IMR-90 (cell line): ENCODE data around the gene DUSP7. TPM values are rescaled to one million over a fixed set of nuclear protein-coding genes. Genes with fewer than 3 reads are reported as not detected.

Source experiments
- ATAC-seq: fragments of 200-7000 bp; cut with Tn5 transposase; 2 replicates; pipeline ENCODE4 v1.9.1; 2020; ENCODE audit warnings: low read depth, mild to moderate bottlenecking, moderate library complexity
- BruUV-seq: library from RNA; stranded (reverse); fragments of 400-500 nt; replicated peaks from 2 replicates; lab custom pipeline; 2021; lab: Mats Ljungman, UMichigan
- CTCF ChIA-PET: fragments of 300-600 bp; formaldehyde crosslinking; extraction: SDS; loops from one replicate; lab custom pipeline; 2021; ENCODE audit warnings: antibody characterized with exemption; lab: Yijun Ruan, JAX
- POLR2A ChIA-PET: fragments of 300-600 bp; sonication (Branson Sonifier 250); formaldehyde crosslinking; loops from one replicate; lab custom pipeline; 2022; ENCODE audit warnings: antibody characterized with exemption; ENCODE audit not compliant: unreplicated experiment; lab: Charles Lee
- DNase-seq: peaks from one replicate; pipeline ENCODE4 v3.0.0; 2013
- H2AFZ ChIP-seq: replicated peaks from 2 replicates; pipeline ENCODE3; 2013; ENCODE audit warnings: low read length, mild to moderate bottlenecking; ENCODE audit not compliant: poor library complexity
- H2AK5ac ChIP-seq: 2 replicates; pipeline ENCODE4 v1.6.1; 2013; ENCODE audit warnings: low read depth, low read length, inconsistent platforms
- H2AK9ac ChIP-seq: replicated peaks from 2 replicates; pipeline ENCODE3; 2013; ENCODE audit warnings: mild to moderate bottlenecking, low read depth, low read length, moderate library complexity; ENCODE audit not compliant: poor library complexity
- H2BK120ac ChIP-seq: 2 replicates; pipeline ENCODE4 v1.6.1; 2013; ENCODE audit warnings: low read depth, low read length, inconsistent platforms
- H2BK15ac ChIP-seq: 3 replicates; pipeline ENCODE4 v1.6.1; 2013; ENCODE audit warnings: low read depth, low read length, inconsistent platforms
- H2BK20ac ChIP-seq: 2 replicates; pipeline ENCODE4 v1.6.1; 2013; ENCODE audit warnings: low read depth, mild to moderate bottlenecking, inconsistent platforms, low read length, moderate library complexity
- H2BK5ac ChIP-seq: 2 replicates; pipeline ENCODE4 v1.6.1; 2013; ENCODE audit warnings: mild to moderate bottlenecking, low read depth, low read length, inconsistent platforms; ENCODE audit not compliant: poor library complexity, severe bottlenecking
- H3K14ac ChIP-seq: replicated peaks from 2 replicates; pipeline ENCODE4 v1.6.1; 2013; ENCODE audit warnings: low read depth, low read length, inconsistent platforms
- H3K18ac ChIP-seq: 2 replicates; pipeline ENCODE4 v1.6.1; 2013; ENCODE audit warnings: low read depth, low read length, control low read depth
- H3K23ac ChIP-seq: 2 replicates; pipeline ENCODE4 v1.6.1; 2013; ENCODE audit warnings: low read depth, low read length, inconsistent platforms
- H3K27ac ChIP-seq: 2 replicates; pipeline ENCODE4 v1.5.1; 2013; ENCODE audit warnings: mild to moderate bottlenecking, control low read depth, low read length; ENCODE audit not compliant: insufficient read depth
- H3K27me3 ChIP-seq: 2 replicates; pipeline ENCODE4 v1.6.1; 2013; ENCODE audit warnings: low read length; ENCODE audit not compliant: control insufficient read depth, insufficient read depth
- H3K36me3 ChIP-seq: 2 replicates; pipeline ENCODE4 v1.6.1; 2013; ENCODE audit warnings: low read length, mixed read lengths; ENCODE audit not compliant: control insufficient read depth, insufficient read depth
- H3K4ac ChIP-seq: 2 replicates; pipeline ENCODE4 v1.6.1; 2013; ENCODE audit warnings: low read depth, low read length, inconsistent platforms
- H3K4me1 ChIP-seq: 2 replicates; pipeline ENCODE4 v1.6.1; 2013; ENCODE audit warnings: low read length, mixed read lengths; ENCODE audit not compliant: control insufficient read depth, insufficient read depth
- H3K4me2 ChIP-seq: 2 replicates; pipeline ENCODE4 v1.6.1; 2013; ENCODE audit warnings: low read depth, mild to moderate bottlenecking, control low read depth, low read length, moderate library complexity
- H3K4me3 ChIP-seq: 2 replicates; pipeline ENCODE4 v1.5.1; 2013; ENCODE audit warnings: low read depth, mild to moderate bottlenecking, control low read depth, low read length, moderate library complexity; ENCODE audit not compliant: insufficient read depth
- H3K56ac ChIP-seq: 2 replicates; pipeline ENCODE4 v1.6.1; 2013; ENCODE audit warnings: low read length, inconsistent platforms; ENCODE audit not compliant: insufficient read depth; ENCODE audit errors: extremely low read depth
- H3K79me1 ChIP-seq, 2 experiments: 2 replicates each; pipeline ENCODE4 v1.6.1; 2013; ENCODE audit warnings: low read length in 2 of 2, inconsistent platforms in 1 of 2, low read depth in 1 of 2
- H3K9ac ChIP-seq: 2 replicates; pipeline ENCODE4 v1.6.1; 2013; ENCODE audit warnings: low read depth, low read length, control low read depth
- H3K9me1 ChIP-seq: 2 replicates; pipeline ENCODE4 v1.6.1; 2013; ENCODE audit warnings: low read length, inconsistent platforms; ENCODE audit not compliant: insufficient read depth
- H3K9me3 ChIP-seq: 2 replicates; pipeline ENCODE4 v1.6.1; 2013; ENCODE audit warnings: low read length; ENCODE audit not compliant: control insufficient read depth, insufficient read depth
- H4K20me1 ChIP-seq: 2 replicates; pipeline ENCODE4 v1.6.1; 2013; ENCODE audit warnings: low read length, inconsistent platforms; ENCODE audit not compliant: insufficient read depth
- H4K5ac ChIP-seq: 2 replicates; pipeline ENCODE4 v1.6.1; 2013; ENCODE audit warnings: mild to moderate bottlenecking, low read depth, low read length, control low read depth
- H4K8ac ChIP-seq, 2 experiments: 2 replicates each; pipeline ENCODE4 v1.6.1; 2013; ENCODE audit warnings: low read depth in 2 of 2, low read length in 2 of 2, control low read depth in 1 of 2, inconsistent platforms in 1 of 2
- H4K91ac ChIP-seq: 2 replicates; pipeline ENCODE4 v1.6.1; 2013; ENCODE audit warnings: low read depth, low read length, inconsistent platforms; ENCODE audit not compliant: insufficient read depth
- BHLHE40 ChIP-seq: fragments of 150-350 bp; IDR thresholded peaks from 2 replicates; pipeline ENCODE4 v1.6.1; 2016; ENCODE audit warnings: mild to moderate bottlenecking, low read depth, low read length
- CEBPB ChIP-seq: IDR thresholded peaks from 2 replicates; pipeline ENCODE4 v1.6.1; 2012; ENCODE audit warnings: low read depth, low read length, improper control_type of control experiment
- CTCF ChIP-seq: conservative IDR thresholded peaks from 2 replicates; pipeline ENCODE4 v1.5.1; 2012; ENCODE audit warnings: mild to moderate bottlenecking, low read depth, low read length, improper control_type of control experiment
- ELK1 ChIP-seq: fragments of 150-350 bp; IDR thresholded peaks from 2 replicates; pipeline ENCODE4 v1.6.1; 2016; ENCODE audit warnings: low read depth, mild to moderate bottlenecking, low read length, moderate library complexity, borderline replicate concordance
- FOS ChIP-seq: fragments of 150-350 bp; IDR thresholded peaks from 2 replicates; pipeline ENCODE4 v1.6.1; 2016; ENCODE audit warnings: low read depth, low read length
- MXI1 ChIP-seq: IDR thresholded peaks from 2 replicates; pipeline ENCODE4 v1.6.1; 2012; ENCODE audit warnings: low read depth, mild to moderate bottlenecking, low read length, moderate library complexity, borderline replicate concordance
- NFE2L2 ChIP-seq: fragments of 150-350 bp; IDR thresholded peaks from 2 replicates; pipeline ENCODE4 v1.6.1; 2016; ENCODE audit warnings: low read depth, mild to moderate bottlenecking, low read length
- POLR2A ChIP-seq: IDR thresholded peaks from 2 replicates; pipeline ENCODE4 v1.6.1; 2012; ENCODE audit warnings: mild to moderate bottlenecking, low read depth, low read length
- RAD21 ChIP-seq: IDR thresholded peaks from 2 replicates; pipeline ENCODE4 v1.6.1; 2012; ENCODE audit warnings: low read length, improper control_type of control experiment
- RCOR1 ChIP-seq: IDR thresholded peaks from 2 replicates; pipeline ENCODE4 v1.6.1; 2012; ENCODE audit warnings: mild to moderate bottlenecking, low read length, improper control_type of control experiment; ENCODE audit not compliant: insufficient replicate concordance
- RFX5 ChIP-seq: IDR thresholded peaks from 2 replicates; pipeline ENCODE4 v1.8.0; 2012; ENCODE audit warnings: low read depth, mild to moderate bottlenecking, low read length, moderate library complexity
- SMC3 ChIP-seq: fragments of 150-350 bp; IDR thresholded peaks from 2 replicates; pipeline ENCODE4 v1.6.1; 2016; ENCODE audit warnings: low read depth, mild to moderate bottlenecking, antibody characterized with exemption, low read length, moderate library complexity
- WGBS, 2 experiments: methylation state at CpG; one replicate each; pipeline versions ENCODE4 v1.1.5 to v1.1.7; 2013; ENCODE audit warnings: missing lambda C conversion rate in 2 of 2; ENCODE audit not compliant: insufficient read length in 1 of 2; ENCODE audit errors: extremely low coverage in 2 of 2; 5-methylcytosine and 5-hydroxymethylcytosine counted together
- dilution Hi-C: fragments of 300-500 bp; cut with HindIII; formaldehyde crosslinking; loops from one replicate; pipeline ENCODE4 v1.14.3; 2018; ENCODE audit warnings: low sequenced_read_pairs; ENCODE audit not compliant: unreplicated experiment
- in situ Hi-C: fragments of 300-500 bp; cut with MboI; formaldehyde crosslinking; loops from 3 replicates; pipeline ENCODE4 v1.14.3; 2019; ENCODE audit warnings: low sequenced_read_pairs, inconsistent platforms, mixed read lengths
- intact Hi-C: fragments of 100-400 bp; cut with micrococcal nuclease; formaldehyde crosslinking; loops from 2 replicates; pipeline ENCODE4 v1.10.0; 2022
- polyA plus RNA-seq, 3 experiments: library from polyadenylated mRNA; depleted of rRNA; stranded (reverse); fragments of >200 nt; gene quantifications; 2 replicates each; pipeline ENCODE4 v1.2.3, GENCODE V29; 2012; ENCODE audit warnings: low replicate concordance in 1 of 3
- total RNA-seq: library from RNA; depleted of rRNA; stranded (reverse); fragments of >200 nt; gene quantifications from 2 replicates; pipeline ENCODE4 v1.2.3, GENCODE V29; 2012

Gene DUSP7
- total and polyA plus RNA-seq, 2 of the 4 experiments (the other 2 are of a cell fraction), result 9.3 to 24.0 TPM

GRCh38 chr3:52102934-52103333 is 46.6 kb upstream of the DUSP7 start:
- TF ChIP-seq RFX5, result no peak
- no peak for TF ChIP-seq BHLHE40
- no peak for TF ChIP-seq NFE2L2
- no peak for TF ChIP-seq POLR2A
- no peak for TF ChIP-seq RCOR1
- TF ChIP-seq ELK1, result no peak
- TF ChIP-seq RAD21, result no peak
- TF ChIP-seq FOS, result no peak
- no peak for TF ChIP-seq CEBPB
- no peak for TF ChIP-seq SMC3
- TF ChIP-seq CTCF, result no peak
- no peak for TF ChIP-seq MXI1
- Histone ChIP-seq H3K4ac (no peak overlapping the region), H4K8ac (no peak overlapping the region), H3K27me3 (no peaks in the 10 kb centered on the region), H3K36me3 (no peaks in the 10 kb centered on the region; the same call in none of the 2 replicates), H2BK120ac (no peak overlapping the region), H2AK9ac (no peak overlapping the region), H3K4me1 (no peaks in the 10 kb centered on the region), H3K9ac (no peak overlapping the region), H2AK5ac (no peak overlapping the region), H3K4me2 (no peak overlapping the region), H3K9me3 (peaks cover 2% of the 10 kb centered on the region; the same call in 1 of the 2 replicates), H3K27ac (no peak overlapping the region), H3K23ac (no peak overlapping the region), H3K56ac (no peak overlapping the region), H4K91ac (no peak overlapping the region), H3K79me1 (peaks cover 0 to 4% of the 10 kb centered on the region in 2 experiments; a peak in 2 of 4 replicates), H4K5ac (no peak overlapping the region), H2AFZ (no peak overlapping the region), H2BK15ac (no peak overlapping the region), H3K9me1 (peaks cover 20% of the 10 kb centered on the region), H3K18ac (no peak overlapping the region), H2BK20ac (no peak overlapping the region), H4K20me1 (no peaks in the 10 kb centered on the region), H3K14ac (no peak overlapping the region), H3K4me3 (no peak overlapping the region), H2BK5ac (no peak overlapping the region)
- ATAC-seq (no peak), DNase-seq (no peak)
- POLR2A ChIA-PET, result no interaction called here
- CTCF ChIA-PET, result no interaction called here
- BruUV-seq, result no TSS peak
- dilution Hi-C loops, result no loop called here
- intact Hi-C loops, result no loop called here
- in situ Hi-C loops, result no loop called here
- 100% methylated on average over 2 of the region's 4 CpGs; no CpG with 5 or more reads in 1 of the 2 experiments for WGBS, 2 experiments
